Measurements from ENCODE around the gene DMAC2.

DNA sequence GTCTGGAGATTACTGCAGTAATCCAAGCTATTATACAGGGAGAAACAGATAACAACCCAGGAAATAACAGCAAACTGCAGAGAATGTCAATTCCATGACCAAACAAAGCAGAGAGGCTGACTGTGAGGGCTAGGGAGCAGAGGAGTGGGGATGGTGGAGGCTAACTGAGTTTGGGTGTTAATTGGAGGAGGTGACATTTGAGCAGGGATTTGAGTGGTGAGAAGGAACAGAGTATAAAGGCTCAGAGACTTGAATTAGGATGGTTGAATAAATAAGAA lies 3.1 kb downstream of the DMAC2 start:
- TF ChIP-seq, protein P1, sequence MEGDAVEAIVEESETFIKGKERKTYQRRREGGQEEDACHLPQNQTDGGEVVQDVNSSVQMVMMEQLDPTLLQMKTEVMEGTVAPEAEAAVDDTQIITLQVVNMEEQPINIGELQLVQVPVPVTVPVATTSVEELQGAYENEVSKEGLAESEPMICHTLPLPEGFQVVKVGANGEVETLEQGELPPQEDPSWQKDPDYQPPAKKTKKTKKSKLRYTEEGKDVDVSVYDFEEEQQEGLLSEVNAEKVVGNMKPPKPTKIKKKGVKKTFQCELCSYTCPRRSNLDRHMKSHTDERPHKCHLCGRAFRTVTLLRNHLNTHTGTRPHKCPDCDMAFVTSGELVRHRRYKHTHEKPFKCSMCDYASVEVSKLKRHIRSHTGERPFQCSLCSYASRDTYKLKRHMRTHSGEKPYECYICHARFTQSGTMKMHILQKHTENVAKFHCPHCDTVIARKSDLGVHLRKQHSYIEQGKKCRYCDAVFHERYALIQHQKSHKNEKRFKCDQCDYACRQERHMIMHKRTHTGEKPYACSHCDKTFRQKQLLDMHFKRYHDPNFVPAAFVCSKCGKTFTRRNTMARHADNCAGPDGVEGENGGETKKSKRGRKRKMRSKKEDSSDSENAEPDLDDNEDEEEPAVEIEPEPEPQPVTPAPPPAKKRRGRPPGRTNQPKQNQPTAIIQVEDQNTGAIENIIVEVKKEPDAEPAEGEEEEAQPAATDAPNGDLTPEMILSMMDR (IDR thresholded peaks at IDR 0.05) = no peak
- no peak for TF ChIP-seq POLR2A (IDR thresholded peaks at IDR 0.05)
- TF ChIP-seq POLR2AphosphoS5 (IDR thresholded peaks at IDR 0.05) = no peak

All from breast epithelium (tissue), 3 donors.